GM21390 (cell line): ENCODE results near the gene DCC.

Experiments used
- ATAC-seq: cut with Tn5 transposase; IDR thresholded peaks from one replicate; pipeline ENCODE4 v1.9.1; 2021; ENCODE audit not compliant: unreplicated experiment

DCC gene

DNA sequence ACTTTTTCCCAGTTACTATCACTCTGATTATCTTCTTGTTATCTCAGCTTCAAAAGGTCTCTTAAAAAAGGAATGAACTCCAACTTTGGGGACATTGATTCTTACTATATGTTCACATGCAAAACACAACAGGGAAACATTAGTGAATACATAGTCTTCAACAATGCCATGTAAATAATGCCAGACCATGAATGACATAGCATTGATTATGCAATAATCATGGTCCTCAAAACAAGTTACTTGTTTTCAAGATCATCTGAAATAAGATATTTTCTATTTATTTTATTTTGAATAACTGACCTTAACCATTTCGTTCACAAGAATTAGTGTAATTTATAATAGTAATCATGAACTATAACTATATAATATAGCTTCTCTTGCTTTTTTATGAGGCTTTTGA is 982.2 kb downstream of the DCC start:
- no peak for ATAC-seq

DNA sequence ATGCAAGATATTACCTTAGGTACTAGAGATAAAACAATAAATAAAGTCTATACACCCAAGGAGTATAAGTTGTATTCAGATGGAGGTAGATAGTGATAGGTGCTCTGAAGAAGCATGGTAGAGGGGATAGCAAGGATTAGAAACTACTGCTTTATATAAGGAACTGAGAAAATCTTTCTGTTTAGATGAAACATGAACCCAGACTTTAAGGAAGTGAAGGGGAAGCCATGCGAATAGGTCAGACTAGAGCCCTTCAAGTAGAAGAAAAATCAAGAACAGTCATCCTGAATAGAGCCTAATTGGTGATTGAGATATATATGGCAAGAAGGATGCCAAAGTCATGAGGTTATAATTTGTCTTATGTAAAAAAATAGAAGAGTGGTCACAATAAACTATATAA is 984.4 kb downstream of the DCC start:
- ATAC-seq, result no peak

DNA sequence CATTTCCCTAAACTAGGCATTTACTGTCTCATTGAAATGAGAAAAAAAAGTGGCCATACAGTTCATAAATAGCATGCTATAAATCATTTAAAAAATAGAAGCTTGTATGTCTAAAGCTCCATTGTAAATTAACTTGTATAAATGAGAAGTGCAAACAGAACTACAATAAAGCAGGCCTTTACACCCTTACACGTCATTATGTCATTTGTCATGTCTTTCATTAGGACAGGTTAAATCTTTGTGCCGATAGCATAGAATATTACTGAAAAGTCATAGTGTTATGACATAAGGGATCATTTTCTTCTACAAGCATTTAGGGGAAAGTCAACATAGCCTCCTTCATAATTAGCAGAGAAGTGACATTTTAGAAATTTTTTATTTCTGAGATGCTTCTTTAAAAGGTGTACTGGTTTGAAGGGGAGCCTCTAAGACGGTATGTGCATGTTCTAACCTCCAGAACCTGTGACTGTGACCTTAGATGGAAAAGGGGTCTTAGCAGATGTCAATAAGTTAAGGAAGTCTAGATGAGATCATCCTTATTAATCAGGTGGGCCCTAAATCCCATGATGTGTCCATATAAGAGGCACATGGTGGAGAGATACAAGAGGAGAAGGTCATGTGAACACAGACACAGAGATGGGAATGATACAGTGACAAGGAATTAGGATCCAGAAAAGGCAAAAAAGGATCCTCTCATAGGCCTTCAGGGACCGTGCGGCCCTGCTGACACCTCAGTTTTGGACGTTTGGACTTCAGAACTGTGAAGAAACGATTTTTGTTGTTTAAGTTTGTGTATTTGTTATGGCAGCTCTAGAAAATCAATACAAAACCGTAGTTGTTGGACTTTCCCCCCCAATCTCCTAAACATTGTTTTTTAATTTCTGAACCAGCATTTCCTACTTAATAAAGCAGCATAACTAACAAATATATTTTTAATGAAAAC is 1020.8 kb downstream of the DCC start:
- ATAC-seq, result no peak

DNA sequence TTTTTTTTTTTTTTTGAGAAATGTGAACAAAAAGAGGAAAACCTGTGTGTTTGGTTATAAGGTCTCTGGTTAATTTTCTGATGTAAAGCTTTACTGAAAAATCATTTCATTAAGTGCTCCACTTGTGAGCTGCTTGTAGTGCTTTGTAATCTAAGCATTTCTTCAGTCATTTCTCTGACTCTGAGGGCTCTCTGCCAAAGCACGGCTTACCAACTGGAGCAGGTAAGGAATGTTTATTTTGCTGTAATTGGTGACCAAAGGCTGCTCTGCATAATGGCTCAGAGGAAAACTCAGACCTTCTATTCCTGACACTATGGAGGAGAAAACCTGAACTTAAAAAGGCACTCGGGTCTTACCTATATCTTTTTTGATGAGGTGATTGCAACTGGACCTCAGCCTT is 1035.6 kb downstream of the DCC start:
- ATAC-seq, result no peak

DNA sequence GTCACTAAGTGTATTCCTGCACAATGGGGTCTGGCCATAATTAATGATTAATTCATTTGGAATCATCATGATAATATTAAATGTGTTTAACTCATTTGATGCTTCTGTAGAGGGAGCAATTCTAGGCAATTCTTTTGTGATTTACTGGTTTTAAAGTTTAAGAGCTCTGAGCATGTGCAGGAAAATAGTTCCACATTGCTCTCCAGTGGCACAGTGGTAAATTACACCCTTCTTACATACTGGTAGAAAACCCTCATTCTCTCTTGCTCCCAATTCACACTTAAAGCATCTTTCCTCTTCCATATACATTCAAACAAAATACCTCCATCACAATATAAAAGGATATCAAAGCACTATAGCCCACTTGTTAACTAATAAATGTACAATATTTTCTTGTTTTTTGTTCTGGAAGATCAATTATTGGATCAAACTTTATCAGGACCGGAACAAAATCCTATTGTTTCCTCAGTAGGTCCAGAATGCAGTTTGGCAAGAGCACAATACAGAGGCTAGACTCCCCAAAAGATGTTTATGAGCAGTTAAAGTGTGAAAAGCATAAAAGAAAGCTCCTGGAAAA is 1040.2 kb downstream of the DCC start:
- ATAC-seq, result no peak

DNA sequence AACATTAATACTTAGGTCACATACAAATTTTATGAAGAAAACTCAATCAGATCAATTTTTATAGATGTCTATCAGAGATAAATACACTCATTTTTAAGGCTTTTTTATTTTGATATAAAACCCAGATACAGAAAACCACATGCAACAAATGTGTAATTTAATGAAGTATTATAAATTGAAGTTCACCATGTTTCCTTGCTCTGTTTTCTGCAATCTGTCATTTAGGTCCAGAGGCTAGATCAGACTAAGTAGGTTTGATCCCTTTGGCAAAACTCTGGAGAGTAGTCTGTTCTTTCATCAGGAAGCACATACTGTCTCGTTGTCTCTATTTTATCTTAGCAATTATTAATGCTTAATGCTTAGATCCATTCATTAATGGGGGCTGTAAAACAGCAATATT is 1042.9 kb downstream of the DCC start:
- ATAC-seq, result no peak

DNA sequence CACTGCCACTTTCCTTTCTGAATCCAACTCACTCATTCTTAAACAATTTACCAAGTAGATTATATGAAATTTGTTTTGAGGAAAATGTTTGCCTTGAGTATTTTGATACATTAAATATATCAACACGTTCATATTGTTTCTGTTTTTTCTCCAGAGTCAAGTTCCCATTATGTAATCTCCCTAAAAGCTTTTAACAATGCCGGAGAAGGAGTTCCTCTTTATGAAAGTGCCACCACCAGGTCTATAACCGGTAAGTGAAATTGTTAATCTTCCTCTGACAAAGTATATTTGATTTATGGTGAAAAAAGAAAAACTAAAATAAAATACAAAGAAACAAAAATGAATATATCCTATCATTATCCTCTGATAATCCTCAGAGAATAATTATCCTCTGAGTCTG is 1045.9 kb downstream of the DCC start:
- no peak for ATAC-seq

DNA sequence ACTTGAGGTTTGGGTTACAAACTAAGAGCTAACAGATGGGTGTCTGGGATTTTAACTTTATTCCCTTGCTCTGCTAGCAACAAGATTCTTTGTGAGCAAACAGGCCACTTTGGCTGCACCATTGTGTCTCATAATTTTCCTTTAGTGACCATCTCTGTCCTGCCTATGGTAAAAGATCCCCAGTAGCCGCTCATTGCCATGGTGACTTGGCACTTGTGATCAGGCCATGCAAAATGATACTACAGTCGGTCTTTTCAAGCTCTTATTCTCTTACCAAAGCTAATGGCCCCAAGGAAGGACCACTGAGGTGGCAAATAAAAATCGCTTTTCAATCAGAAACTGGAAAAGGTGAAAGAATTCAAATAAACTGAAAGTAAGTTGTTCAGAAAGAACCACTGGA is 1047.6 kb downstream of the DCC start:
- no peak for ATAC-seq

DNA sequence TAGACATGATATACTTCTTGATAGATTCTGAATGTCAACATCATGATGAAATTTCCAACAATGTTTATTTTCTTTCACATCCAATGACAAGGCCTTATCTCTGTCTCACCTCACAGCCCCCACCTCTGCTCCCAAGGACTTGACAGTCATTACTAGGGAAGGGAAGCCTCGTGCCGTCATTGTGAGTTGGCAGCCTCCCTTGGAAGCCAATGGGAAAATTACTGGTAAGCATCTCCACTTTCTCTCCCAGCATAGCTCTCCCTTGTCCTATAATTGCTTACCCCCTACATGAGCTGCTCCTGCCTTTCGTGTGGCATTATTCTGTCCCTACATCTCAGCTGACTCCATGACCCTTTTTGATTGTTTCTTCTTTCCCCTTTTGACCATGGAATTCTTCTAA is 1062.7 kb downstream of the DCC start:
- no peak for ATAC-seq

DNA sequence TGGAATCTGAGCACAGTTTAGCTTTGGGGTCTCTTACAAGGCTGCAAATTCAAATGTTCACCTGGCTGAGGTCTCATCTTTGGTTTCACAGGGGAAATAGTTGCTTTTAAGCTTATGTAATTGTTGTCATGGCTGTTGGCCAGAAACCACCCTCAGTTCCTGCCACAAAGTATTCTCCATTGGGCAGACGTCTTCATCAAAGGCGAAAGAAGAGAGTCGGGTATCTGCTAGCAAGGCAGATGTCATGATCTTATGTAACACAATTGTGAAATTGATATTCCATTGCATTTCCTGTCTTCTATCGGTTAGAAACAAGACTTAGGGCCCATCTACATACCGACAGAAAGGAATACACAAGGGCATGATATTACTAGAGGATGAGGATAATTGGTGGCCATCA is 1068.3 kb downstream of the DCC start:
- ATAC-seq, result no peak

DNA sequence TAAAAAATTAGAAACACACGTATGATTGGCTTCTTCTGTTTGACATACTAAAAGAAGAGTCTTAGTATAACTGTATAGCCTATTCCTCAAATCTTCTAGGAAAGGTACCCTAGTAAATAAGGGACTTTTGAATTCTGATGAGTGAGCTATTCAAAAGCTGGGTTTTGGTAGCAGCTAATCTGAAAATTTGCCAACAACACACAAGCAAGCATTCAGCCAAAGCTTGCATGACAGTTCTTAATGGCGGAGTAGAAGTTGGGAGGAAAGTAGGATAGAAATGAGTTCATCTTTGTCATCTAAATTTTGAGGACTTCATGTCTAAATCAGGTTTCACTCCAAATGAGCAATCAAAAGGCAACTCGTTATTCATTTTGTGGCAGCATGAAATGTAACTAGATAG is 1071.5 kb downstream of the DCC start:
- no peak for ATAC-seq

DNA sequence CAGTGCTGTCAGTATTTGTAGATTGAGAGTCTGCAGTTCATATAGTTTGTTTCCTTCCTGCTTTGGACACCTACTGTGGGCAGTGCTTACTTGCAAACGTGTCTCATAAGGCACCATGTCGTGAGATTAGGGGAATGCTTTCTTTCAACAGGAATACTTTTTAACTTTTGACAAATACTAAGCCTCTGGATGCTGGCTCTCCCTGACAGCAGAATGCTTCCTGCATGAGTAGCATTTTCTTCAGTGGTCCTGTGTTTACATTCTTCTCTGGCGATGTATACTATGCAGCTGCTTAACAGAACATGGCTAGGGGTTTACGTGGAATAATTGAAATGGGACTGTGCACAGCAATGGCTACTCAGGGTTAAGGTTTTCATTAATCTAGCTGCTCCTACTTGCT is 1077.0 kb downstream of the DCC start:
- ATAC-seq, result no peak

DNA sequence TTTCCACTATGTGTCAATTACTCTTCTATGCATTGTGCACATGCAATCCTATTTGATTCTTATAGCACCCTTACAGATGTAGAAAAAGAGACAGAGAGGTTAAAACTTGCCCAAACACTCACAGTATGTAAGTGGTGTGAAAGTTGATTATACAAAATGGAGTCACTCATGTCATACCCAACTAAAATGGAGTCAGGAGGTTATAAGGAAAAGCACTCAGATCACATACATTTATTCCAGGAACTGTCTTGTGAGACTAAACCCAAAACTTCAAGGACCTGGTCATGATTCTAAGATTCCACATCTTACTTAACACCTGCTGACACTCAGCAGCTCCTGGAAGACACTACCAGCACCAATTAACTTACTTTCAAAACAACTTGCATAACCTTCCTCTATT is 1081.9 kb downstream of the DCC start:
- ATAC-seq, result no peak

DNA sequence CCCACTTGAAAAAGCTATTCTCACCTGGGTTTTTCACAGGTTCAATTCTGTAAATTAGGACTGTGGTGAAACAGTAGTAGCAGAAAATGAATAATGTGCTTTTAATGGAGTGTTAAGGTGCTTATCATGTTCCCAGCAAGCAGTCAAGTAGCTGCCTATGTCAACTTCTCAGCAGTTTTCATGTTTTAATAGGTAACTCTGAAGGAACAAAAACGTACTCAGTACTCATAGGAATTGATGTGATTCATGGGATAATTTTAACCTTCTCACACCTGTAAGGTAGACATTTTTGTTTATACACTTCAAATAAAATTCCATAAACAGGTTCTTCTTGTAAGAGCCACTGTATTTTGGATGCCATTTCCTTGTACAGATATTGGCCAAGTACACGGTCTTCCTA is 1082.9 kb downstream of the DCC start:
- no peak for ATAC-seq

DNA sequence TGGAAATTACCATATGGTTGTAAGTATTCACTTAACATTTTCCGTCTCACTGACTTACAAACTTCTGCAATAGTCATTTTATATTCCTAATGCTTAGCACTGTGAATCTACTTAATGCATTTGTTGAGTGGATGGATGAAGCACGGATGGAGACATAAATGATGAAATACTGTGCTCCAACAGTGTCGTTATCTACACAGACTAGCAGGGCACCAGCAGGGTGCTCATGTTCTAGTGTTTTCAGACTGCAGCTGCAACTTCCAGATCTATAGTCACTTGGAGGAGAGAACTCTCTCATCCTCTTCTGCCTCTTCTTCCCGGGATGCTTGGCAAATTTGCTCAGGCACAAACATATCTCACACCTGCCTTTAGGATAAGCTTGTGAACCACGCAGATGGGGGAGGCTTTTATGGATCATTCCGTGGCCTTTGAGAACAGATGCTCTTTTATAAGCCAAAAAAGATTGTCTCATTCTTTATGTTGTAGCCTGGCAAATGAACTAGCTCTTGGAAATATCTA is 1086.7 kb downstream of the DCC start:
- ATAC-seq, result no peak

DNA sequence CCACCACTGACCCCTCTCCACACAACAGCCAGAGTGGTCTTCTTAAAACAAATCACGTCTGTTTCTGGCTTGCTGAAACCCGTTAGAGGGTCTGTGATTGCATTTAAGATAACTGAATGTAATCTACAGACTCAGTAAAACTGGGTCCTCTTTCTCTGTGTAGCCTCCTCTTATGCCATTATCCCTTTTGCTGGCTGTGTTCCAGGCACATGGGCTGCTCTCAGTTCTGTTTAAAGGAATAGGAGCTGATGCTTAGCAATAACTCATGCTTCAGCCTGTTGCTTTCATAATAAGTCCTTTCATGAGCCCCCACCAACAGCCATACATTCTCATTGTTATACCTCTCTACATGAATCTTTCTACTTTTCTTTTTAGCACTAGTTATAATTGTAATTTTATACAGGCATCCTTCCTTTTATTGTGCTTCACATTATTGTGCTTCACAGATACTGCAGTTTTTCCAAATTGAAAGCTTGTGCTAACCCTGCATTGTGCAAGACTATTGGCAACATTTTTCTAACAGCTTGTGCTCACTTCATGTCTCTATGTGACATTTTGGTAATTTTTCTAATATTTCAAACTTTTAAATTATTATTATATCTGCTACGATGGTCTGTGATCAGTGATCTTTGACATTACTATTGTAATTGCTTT is 1101.9 kb downstream of the DCC start:
- ATAC-seq, result no peak

DNA sequence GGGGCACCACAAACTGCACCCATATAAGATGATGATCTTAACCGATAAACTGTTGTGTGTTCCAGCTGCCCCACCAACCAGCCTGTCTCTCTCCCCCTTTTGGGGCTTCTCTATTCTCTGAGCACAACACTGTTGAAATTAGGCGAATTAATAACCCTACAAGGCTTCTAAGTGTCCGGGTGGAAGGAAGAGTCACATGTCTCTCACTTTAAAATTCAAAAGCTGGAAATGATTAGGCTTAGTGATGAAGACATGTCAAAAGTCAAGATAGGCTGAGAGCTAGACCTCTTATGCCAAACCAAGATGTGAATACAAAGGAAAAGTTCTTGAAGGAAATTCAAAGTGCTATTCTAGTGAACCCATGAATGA is 1102.4 kb downstream of the DCC start:
- no peak for ATAC-seq

DNA sequence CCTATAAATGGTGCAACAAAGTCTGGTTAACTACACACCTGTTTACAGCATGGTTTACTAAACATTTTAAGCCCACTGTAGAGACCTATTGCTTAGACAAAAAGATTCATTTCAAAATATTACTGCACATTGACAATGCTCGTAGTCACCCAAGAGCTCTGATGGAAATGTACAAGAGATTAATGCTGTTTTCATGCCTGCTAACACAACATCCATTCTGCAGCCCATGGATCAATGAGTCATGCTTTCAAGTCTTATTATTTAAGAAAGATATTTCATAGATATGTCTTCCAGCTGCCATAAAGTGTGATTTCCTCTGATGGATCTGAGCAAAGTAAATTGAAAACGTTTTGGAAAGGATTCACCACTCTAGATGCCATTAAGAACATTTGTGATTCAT is 1103.3 kb downstream of the DCC start:
- ATAC-seq, result no peak

DNA sequence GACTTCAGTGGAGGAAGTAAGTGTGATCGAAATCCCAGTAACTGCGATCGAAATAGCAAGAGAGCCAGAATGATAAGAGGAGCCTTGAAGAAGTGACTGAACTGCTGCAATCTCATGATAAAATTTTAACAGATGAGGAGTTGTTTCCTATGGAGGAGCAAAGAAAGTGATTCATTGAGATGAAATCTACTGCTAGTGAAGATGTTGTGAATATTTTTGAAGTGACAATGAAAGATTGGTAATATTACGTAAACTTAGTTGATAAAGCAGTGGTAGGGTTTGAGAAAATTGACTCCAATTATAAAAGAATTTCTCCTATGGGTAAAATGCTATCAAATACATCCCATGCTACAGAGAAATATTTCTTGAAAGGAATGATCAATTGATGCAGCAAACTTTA is 1103.8 kb downstream of the DCC start:
- no peak for ATAC-seq

DNA sequence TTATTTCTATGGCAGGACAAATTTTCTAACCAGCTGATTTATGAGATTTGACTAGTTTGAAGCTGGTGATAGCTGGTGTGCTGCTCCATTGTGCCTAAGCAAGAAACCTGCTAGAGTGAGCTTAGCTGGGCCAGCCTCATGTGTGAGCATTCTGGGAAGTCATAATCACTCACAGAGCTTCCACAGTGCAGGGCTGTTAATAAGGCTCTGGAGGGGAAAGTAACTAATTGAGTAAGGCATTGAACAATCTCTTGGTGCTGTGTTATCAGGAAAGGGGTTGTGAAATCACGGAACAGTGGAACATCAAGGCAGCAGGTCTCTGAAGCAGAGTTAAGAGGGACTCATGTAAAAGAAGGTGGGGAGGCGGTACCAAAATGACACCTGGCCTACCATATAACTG is 1111.9 kb downstream of the DCC start:
- ATAC-seq, result no peak

DNA sequence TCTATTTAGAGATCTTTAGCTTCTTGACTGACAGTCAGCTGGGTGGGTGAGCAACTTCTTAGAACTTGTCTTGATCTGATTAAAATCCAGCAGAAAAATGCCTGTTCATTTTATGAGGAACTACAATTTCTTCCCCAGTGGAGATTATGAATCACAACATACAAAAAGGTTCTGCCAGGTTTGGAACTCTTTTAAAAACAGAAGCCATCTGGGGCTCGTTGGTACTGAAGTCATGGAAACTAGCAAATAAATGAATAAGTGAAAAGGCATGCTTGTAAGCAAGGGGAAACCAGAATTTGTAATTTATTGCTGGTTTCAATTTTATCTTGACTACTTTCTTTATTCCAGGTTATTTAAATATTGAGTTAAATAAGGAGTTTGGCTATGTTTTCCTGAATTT is 1117.1 kb downstream of the DCC start:
- ATAC-seq, result no peak

DNA sequence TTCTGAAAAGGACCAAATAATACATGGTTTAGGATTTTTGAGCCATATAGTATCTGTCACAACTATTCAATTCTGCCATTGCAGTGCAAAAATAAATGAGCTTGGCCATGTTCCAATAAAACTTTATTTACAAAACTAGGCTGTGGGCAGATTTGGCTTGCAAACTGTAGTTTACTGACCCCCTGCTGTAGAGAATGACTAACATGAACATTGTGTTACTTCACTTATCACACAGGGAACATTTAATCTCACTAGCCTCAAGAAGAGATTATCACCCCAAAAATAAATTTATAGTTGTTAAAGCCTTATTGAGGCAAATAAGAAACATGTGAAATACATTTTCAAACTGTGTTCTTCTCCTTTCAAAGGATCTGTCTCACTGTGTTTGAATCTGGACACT is 1118.3 kb downstream of the DCC start:
- ATAC-seq, result no peak
